ENCODE measurements around the gene NTRK2. TPM values are rescaled to one million over a fixed set of nuclear protein-coding genes. Genes with fewer than 3 reads are reported as not detected.
A peak's percentile ranks its signal among the peaks of the same experiment; 100 is the strongest.

The NTRK2 gene
- total and polyA plus RNA-seq, 10 of the 15 experiments (the other 5 are each of a cell fraction or from before 2014, with no cell fraction given) = 0.42 to 4.6 (median 0.65) TPM

DNA sequence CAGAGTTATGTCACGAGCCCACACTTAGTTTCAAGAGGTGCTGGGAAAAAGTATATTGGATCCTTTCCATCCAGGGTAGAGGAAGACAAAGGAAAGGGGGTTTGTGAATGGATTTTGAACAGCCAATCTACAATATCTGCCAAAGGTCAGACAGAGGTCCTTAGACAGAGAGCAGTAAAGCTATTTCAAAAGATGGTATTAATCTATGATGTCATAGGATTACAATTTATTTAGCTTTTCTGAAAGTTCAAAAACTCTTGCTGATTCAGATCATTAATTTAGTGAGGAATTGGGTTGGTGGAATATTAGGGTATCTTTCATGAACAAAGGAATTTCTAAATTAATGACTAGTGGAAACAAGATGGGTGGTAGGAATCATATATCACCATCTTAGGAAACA lies 126.9 kb downstream of the NTRK2 start:
- H2AFZ ChIP-seq (ENCODE audit: control insufficient read depth, low read depth, low read length) = no peak overlapping the region
- 0% methylated on average over 1 of the region's 1 CpG for WGBS (ENCODE audit: insufficient coverage, insufficient replicate concordance, low lambda C conversion rate, missing lambda C conversion rate)
- in situ Hi-C loops (cut with MboI) (no loop called here), intact Hi-C loops (cut with micrococcal nuclease; ENCODE audit: unreplicated experiment) (no loop called here)
- H3K79me2 ChIP-seq (ENCODE audit: control insufficient read depth, insufficient read depth, low read length) = no peaks in the 10 kb centered on the region
- H3K27ac ChIP-seq (ENCODE audit: control insufficient read depth, insufficient read depth) = no peak overlapping the region
- H3K4me2 ChIP-seq (ENCODE audit: control insufficient read depth, insufficient read depth) = no peak overlapping the region
- SMC1A ChIA-PET (ENCODE audit: uncharacterized antibody, unreplicated experiment) = interaction anchor here (0.6 to 2.2 kb wide), 4 partner anchors 11 to 258 kb away, joined by 3 to 8 read pairs (median 4); no protein-coding TSS in a partner anchor
- TF ChIP-seq, protein P1, sequence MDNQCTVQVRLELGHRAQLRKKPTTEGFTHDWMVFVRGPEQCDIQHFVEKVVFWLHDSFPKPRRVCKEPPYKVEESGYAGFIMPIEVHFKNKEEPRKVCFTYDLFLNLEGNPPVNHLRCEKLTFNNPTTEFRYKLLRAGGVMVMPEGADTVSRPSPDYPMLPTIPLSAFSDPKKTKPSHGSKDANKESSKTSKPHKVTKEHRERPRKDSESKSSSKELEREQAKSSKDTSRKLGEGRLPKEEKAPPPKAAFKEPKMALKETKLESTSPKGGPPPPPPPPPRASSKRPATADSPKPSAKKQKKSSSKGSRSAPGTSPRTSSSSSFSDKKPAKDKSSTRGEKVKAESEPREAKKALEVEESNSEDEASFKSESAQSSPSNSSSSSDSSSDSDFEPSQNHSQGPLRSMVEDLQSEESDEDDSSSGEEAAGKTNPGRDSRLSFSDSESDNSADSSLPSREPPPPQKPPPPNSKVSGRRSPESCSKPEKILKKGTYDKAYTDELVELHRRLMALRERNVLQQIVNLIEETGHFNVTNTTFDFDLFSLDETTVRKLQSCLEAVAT (IDR thresholded peaks at IDR 0.05) = no peak
- 0 out of 2 replicates have a peak, but pooled peaks have one; percentile 15 for TF ChIP-seq ATF7 (IDR thresholded peaks at IDR 0.05; ENCODE audit: low read depth)
- ATAC-seq = no peak
- BruUV-seq (replicated peaks) = no TSS peak
- no peaks in the 10 kb centered on the region for H3K27me3 ChIP-seq (replicated peaks in 1 of 2; ENCODE audit: control insufficient read depth in 2 of 2, insufficient read depth in 2 of 2, low read length in 1 of 2)
- no peak for DNase-seq (ENCODE audit: low read depth, low spot score)
- H3K4me1 ChIP-seq (ENCODE audit: control insufficient read depth, insufficient read depth, low read length) = no peaks in the 10 kb centered on the region
- CTCF ChIA-PET = interaction anchor here (0.8 to 8.4 kb wide), 5 partner anchors 14 to 99 kb away, joined by 3 to 60 read pairs (median 3); no protein-coding TSS in a partner anchor
- H4K20me1 ChIP-seq (ENCODE audit: control insufficient read depth, insufficient read depth) = no peaks in the 10 kb centered on the region
- no peak for FAIRE-seq
- POLR2A ChIA-PET = no interaction called here
- H3K4me3 ChIP-seq = no peak overlapping the region
- no peak overlapping the region for H3K9ac ChIP-seq (ENCODE audit: control insufficient read depth, insufficient read depth, low read length)
- no peaks in the 10 kb centered on the region for H3K9me3 ChIP-seq (replicated peaks; ENCODE audit: control insufficient read depth, insufficient read depth, low read length)
- no peaks in the 10 kb centered on the region for H3K36me3 ChIP-seq (ENCODE audit: control insufficient read depth in 2 of 2, insufficient read depth in 2 of 2, low read length in 1 of 2)
- RAD21 ChIA-PET (ENCODE audit: unreplicated experiment) = no interaction called here

DNA sequence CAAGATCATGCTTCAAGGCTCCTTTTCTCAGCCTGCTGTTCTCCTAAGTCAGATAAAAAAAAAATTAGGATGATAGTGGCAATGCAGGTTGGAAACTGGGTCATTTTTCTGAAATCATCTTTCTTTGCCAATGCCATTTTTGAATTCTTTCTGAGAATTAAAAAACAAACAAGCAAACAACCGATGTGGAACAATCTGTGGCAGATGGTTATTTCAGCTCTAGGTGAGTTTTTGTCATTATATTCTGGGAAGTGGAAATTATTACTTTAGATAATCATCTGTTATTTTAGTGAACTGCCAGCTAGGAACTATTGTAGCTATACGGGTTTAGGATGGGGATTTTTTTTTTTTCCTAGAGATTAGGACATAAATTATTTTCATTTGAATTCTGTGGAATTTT lies 129.7 kb downstream of the NTRK2 start:
- Histone ChIP-seq H3K9me3 (replicated peaks; ENCODE audit: control insufficient read depth, insufficient read depth, low read length) (no peaks in the 10 kb centered on the region), H3K4me2 (ENCODE audit: control insufficient read depth, insufficient read depth) (no peak overlapping the region), H2AFZ (ENCODE audit: control insufficient read depth, low read depth, low read length) (no peak overlapping the region), H3K4me1 (ENCODE audit: control insufficient read depth, insufficient read depth, low read length) (no peaks in the 10 kb centered on the region), H4K20me1 (ENCODE audit: control insufficient read depth, insufficient read depth) (no peaks in the 10 kb centered on the region), H3K27me3 (replicated peaks in 1 of 2; ENCODE audit: control insufficient read depth in 2 of 2, insufficient read depth in 2 of 2, low read length in 1 of 2) (no peaks in the 10 kb centered on the region), H3K36me3 (ENCODE audit: control insufficient read depth in 2 of 2, insufficient read depth in 2 of 2, low read length in 1 of 2) (no peaks in the 10 kb centered on the region), H3K79me2 (ENCODE audit: control insufficient read depth, insufficient read depth, low read length) (no peaks in the 10 kb centered on the region), H3K4me3 (no peak overlapping the region), H3K9ac (ENCODE audit: control insufficient read depth, insufficient read depth, low read length) (no peak overlapping the region), H3K27ac (ENCODE audit: control insufficient read depth, insufficient read depth) (no peak overlapping the region)
- ATAC-seq (no peak), DNase-seq (ENCODE audit: low read depth, low spot score) (no peak), FAIRE-seq (no peak)
- ChIA-PET RAD21 (ENCODE audit: unreplicated experiment) (interaction anchor here (0.6 to 1.9 kb wide), 3 partner anchors 17 to 103 kb away, joined by 3 to 4 read pairs (median 3); no protein-coding TSS in a partner anchor), CTCF (interaction anchor here (0.6 to 1.2 kb wide), 3 partner anchors 17 to 704 kb away, joined by 3 read pairs; no protein-coding TSS in a partner anchor), SMC1A (ENCODE audit: uncharacterized antibody, unreplicated experiment) (interaction anchor here (1.2 to 1.5 kb wide), 2 partner anchors 9 to 101 kb away, joined by 3 to 6 read pairs; no protein-coding TSS in a partner anchor), POLR2A (no interaction called here)
- intact Hi-C loops (cut with micrococcal nuclease; ENCODE audit: unreplicated experiment) = no loop called here
- WGBS (ENCODE audit: insufficient coverage, insufficient replicate concordance, low lambda C conversion rate, missing lambda C conversion rate) = 28% methylated on average over 2 of the region's 2 CpGs
- in situ Hi-C loops (cut with MboI) = no loop called here
- BruUV-seq (replicated peaks) = no TSS peak
- TF ChIP-seq, protein P2, sequence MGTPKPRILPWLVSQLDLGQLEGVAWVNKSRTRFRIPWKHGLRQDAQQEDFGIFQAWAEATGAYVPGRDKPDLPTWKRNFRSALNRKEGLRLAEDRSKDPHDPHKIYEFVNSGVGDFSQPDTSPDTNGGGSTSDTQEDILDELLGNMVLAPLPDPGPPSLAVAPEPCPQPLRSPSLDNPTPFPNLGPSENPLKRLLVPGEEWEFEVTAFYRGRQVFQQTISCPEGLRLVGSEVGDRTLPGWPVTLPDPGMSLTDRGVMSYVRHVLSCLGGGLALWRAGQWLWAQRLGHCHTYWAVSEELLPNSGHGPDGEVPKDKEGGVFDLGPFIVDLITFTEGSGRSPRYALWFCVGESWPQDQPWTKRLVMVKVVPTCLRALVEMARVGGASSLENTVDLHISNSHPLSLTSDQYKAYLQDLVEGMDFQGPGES (IDR thresholded peaks at IDR 0.05) = no peak
- TF ChIP-seq FOXK2 (IDR thresholded peaks at IDR 0.05) (no peak), BCL11A (IDR thresholded peaks at IDR 0.05; ENCODE audit: low read depth, low read length) (no peak), CEBPB (IDR thresholded peaks at IDR 0.05; ENCODE audit: borderline replicate concordance in 1 of 2, low read depth in 2 of 2, low read length in 2 of 2) (no peak), ASH2L (IDR thresholded peaks at IDR 0.05; ENCODE audit: borderline replicate concordance, low read depth) (no peak), NBN (IDR thresholded peaks at IDR 0.05) (no peak)
- TF ChIP-seq, protein P3, sequence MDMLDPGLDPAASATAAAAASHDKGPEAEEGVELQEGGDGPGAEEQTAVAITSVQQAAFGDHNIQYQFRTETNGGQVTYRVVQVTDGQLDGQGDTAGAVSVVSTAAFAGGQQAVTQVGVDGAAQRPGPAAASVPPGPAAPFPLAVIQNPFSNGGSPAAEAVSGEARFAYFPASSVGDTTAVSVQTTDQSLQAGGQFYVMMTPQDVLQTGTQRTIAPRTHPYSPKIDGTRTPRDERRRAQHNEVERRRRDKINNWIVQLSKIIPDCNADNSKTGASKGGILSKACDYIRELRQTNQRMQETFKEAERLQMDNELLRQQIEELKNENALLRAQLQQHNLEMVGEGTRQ (IDR thresholded peaks at IDR 0.05; ENCODE audit: borderline replicate concordance, low read depth, low read length) = no peak
- TF ChIP-seq, protein P4, sequence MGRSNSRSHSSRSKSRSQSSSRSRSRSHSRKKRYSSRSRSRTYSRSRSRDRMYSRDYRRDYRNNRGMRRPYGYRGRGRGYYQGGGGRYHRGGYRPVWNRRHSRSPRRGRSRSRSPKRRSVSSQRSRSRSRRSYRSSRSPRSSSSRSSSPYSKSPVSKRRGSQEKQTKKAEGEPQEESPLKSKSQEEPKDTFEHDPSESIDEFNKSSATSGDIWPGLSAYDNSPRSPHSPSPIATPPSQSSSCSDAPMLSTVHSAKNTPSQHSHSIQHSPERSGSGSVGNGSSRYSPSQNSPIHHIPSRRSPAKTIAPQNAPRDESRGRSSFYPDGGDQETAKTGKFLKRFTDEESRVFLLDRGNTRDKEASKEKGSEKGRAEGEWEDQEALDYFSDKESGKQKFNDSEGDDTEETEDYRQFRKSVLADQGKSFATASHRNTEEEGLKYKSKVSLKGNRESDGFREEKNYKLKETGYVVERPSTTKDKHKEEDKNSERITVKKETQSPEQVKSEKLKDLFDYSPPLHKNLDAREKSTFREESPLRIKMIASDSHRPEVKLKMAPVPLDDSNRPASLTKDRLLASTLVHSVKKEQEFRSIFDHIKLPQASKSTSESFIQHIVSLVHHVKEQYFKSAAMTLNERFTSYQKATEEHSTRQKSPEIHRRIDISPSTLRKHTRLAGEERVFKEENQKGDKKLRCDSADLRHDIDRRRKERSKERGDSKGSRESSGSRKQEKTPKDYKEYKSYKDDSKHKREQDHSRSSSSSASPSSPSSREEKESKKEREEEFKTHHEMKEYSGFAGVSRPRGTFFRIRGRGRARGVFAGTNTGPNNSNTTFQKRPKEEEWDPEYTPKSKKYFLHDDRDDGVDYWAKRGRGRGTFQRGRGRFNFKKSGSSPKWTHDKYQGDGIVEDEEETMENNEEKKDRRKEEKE (IDR thresholded peaks at IDR 0.05) = no peak
